Measurements from ENCODE around the gene CHGA. TPM values are rescaled to one million over a fixed set of nuclear protein-coding genes. Genes with fewer than 3 reads are reported as not detected.

CHGA gene
- total and polyA plus RNA-seq, 2 of the 13 experiments (the other 11 are each of a cell fraction or from before 2014, with no cell fraction given) = not detected

DNA sequence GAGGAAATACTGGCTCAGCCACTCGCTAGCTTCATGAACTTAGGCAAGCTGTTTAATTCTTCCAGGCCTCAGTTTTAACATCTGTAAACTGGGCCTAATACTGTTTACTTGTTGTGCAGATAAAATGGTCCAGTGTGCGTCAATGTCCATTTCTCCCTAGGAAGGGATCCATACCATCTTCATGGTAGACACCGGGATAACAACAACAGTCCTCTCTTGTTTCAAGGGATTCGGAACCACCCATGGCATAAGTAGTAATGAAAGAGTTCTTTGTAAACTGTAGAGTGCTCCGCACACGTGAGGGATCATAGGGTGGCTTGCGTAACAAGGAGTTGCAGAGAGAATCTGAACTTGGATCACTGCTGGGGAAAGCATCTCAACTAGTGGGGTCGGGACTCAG is 17.3 kb upstream of the CHGA start (continued):
- TF ChIP-seq, protein P1, sequence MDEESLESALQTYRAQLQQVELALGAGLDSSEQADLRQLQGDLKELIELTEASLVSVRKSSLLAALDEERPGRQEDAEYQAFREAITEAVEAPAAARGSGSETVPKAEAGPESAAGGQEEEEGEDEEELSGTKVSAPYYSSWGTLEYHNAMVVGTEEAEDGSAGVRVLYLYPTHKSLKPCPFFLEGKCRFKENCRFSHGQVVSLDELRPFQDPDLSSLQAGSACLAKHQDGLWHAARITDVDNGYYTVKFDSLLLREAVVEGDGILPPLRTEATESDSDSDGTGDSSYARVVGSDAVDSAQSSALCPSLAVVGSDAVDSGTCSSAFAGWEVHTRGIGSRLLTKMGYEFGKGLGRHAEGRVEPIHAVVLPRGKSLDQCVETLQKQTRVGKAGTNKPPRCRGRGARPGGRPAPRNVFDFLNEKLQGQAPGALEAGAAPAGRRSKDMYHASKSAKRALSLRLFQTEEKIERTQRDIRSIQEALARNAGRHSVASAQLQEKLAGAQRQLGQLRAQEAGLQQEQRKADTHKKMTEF (CRISPR knock-in tag; IDR thresholded peaks at IDR 0.05) = 0 out of 2 replicates have a peak, but pooled peaks have one; percentile 33
- TF ChIP-seq ZNF850 (CRISPR knock-in tag; conservative IDR thresholded peaks at IDR 0.05) = no peak
- TF ChIP-seq ZNF331 (CRISPR knock-in tag; IDR thresholded peaks at IDR 0.05) = peak; percentile 51; the same call in 1 of the 2 replicates
- TF ChIP-seq ZNF709 (CRISPR knock-in tag; IDR thresholded peaks at IDR 0.05) = no peak
- peak; percentile 98 for TF ChIP-seq BHLHE40 (IDR thresholded peaks at IDR 0.05; ENCODE audit: low read length)
- no peak for TF ChIP-seq FOXP1 (IDR thresholded peaks at IDR 0.05)
- peak; percentile 18; the same call in 1 of the 2 replicates for TF ChIP-seq FOXP1 (CRISPR knock-in tag; IDR thresholded peaks at IDR 0.05)
- TF ChIP-seq, protein P2, sequence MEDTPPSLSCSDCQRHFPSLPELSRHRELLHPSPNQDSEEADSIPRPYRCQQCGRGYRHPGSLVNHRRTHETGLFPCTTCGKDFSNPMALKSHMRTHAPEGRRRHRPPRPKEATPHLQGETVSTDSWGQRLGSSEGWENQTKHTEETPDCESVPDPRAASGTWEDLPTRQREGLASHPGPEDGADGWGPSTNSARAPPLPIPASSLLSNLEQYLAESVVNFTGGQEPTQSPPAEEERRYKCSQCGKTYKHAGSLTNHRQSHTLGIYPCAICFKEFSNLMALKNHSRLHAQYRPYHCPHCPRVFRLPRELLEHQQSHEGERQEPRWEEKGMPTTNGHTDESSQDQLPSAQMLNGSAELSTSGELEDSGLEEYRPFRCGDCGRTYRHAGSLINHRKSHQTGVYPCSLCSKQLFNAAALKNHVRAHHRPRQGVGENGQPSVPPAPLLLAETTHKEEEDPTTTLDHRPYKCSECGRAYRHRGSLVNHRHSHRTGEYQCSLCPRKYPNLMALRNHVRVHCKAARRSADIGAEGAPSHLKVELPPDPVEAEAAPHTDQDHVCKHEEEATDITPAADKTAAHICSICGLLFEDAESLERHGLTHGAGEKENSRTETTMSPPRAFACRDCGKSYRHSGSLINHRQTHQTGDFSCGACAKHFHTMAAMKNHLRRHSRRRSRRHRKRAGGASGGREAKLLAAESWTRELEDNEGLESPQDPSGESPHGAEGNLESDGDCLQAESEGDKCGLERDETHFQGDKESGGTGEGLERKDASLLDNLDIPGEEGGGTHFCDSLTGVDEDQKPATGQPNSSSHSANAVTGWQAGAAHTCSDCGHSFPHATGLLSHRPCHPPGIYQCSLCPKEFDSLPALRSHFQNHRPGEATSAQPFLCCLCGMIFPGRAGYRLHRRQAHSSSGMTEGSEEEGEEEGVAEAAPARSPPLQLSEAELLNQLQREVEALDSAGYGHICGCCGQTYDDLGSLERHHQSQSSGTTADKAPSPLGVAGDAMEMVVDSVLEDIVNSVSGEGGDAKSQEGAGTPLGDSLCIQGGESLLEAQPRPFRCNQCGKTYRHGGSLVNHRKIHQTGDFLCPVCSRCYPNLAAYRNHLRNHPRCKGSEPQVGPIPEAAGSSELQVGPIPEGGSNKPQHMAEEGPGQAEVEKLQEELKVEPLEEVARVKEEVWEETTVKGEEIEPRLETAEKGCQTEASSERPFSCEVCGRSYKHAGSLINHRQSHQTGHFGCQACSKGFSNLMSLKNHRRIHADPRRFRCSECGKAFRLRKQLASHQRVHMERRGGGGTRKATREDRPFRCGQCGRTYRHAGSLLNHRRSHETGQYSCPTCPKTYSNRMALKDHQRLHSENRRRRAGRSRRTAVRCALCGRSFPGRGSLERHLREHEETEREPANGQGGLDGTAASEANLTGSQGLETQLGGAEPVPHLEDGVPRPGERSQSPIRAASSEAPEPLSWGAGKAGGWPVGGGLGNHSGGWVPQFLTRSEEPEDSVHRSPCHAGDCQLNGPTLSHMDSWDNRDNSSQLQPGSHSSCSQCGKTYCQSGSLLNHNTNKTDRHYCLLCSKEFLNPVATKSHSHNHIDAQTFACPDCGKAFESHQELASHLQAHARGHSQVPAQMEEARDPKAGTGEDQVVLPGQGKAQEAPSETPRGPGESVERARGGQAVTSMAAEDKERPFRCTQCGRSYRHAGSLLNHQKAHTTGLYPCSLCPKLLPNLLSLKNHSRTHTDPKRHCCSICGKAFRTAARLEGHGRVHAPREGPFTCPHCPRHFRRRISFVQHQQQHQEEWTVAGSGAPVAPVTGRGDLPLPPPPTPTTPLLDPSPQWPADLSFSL (CRISPR knock-in tag; IDR thresholded peaks at IDR 0.05) = no peak
- TF ChIP-seq NFIC (IDR thresholded peaks at IDR 0.05; ENCODE audit: low read length) = 0 out of 2 replicates have a peak, but pooled peaks have one; percentile 24
- peak; percentile 62; the same call in 1 of the 2 replicates for TF ChIP-seq HOXA3 (CRISPR knock-in tag; IDR thresholded peaks at IDR 0.05)
- TF ChIP-seq, protein P3, sequence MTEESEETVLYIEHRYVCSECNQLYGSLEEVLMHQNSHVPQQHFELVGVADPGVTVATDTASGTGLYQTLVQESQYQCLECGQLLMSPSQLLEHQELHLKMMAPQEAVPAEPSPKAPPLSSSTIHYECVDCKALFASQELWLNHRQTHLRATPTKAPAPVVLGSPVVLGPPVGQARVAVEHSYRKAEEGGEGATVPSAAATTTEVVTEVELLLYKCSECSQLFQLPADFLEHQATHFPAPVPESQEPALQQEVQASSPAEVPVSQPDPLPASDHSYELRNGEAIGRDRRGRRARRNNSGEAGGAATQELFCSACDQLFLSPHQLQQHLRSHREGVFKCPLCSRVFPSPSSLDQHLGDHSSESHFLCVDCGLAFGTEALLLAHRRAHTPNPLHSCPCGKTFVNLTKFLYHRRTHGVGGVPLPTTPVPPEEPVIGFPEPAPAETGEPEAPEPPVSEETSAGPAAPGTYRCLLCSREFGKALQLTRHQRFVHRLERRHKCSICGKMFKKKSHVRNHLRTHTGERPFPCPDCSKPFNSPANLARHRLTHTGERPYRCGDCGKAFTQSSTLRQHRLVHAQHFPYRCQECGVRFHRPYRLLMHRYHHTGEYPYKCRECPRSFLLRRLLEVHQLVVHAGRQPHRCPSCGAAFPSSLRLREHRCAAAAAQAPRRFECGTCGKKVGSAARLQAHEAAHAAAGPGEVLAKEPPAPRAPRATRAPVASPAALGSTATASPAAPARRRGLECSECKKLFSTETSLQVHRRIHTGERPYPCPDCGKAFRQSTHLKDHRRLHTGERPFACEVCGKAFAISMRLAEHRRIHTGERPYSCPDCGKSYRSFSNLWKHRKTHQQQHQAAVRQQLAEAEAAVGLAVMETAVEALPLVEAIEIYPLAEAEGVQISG (CRISPR knock-in tag; IDR thresholded peaks at IDR 0.05) = peak; percentile 53
- TF ChIP-seq FOSL2 (CRISPR knock-in tag; IDR thresholded peaks at IDR 0.05) = peak; percentile 40
- peak; percentile 44; the same call in 1 of the 2 replicates for TF ChIP-seq FOXO1 (CRISPR knock-in tag; IDR thresholded peaks at IDR 0.05)
- TF ChIP-seq, protein P4, sequence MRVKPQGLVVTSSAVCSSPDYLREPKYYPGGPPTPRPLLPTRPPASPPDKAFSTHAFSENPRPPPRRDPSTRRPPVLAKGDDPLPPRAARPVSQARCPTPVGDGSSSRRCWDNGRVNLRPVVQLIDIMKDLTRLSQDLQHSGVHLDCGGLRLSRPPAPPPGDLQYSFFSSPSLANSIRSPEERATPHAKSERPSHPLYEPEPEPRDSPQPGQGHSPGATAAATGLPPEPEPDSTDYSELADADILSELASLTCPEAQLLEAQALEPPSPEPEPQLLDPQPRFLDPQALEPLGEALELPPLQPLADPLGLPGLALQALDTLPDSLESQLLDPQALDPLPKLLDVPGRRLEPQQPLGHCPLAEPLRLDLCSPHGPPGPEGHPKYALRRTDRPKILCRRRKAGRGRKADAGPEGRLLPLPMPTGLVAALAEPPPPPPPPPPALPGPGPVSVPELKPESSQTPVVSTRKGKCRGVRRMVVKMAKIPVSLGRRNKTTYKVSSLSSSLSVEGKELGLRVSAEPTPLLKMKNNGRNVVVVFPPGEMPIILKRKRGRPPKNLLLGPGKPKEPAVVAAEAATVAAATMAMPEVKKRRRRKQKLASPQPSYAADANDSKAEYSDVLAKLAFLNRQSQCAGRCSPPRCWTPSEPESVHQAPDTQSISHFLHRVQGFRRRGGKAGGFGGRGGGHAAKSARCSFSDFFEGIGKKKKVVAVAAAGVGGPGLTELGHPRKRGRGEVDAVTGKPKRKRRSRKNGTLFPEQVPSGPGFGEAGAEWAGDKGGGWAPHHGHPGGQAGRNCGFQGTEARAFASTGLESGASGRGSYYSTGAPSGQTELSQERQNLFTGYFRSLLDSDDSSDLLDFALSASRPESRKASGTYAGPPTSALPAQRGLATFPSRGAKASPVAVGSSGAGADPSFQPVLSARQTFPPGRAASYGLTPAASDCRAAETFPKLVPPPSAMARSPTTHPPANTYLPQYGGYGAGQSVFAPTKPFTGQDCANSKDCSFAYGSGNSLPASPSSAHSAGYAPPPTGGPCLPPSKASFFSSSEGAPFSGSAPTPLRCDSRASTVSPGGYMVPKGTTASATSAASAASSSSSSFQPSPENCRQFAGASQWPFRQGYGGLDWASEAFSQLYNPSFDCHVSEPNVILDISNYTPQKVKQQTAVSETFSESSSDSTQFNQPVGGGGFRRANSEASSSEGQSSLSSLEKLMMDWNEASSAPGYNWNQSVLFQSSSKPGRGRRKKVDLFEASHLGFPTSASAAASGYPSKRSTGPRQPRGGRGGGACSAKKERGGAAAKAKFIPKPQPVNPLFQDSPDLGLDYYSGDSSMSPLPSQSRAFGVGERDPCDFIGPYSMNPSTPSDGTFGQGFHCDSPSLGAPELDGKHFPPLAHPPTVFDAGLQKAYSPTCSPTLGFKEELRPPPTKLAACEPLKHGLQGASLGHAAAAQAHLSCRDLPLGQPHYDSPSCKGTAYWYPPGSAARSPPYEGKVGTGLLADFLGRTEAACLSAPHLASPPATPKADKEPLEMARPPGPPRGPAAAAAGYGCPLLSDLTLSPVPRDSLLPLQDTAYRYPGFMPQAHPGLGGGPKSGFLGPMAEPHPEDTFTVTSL (CRISPR knock-in tag; IDR thresholded peaks at IDR 0.05; ENCODE audit: borderline replicate concordance) = peak; percentile 33; the same call in 1 of the 2 replicates
